Measurements from ENCODE around the gene RANBP3L. TPM values are rescaled to one million over a fixed set of nuclear protein-coding genes. Genes with fewer than 3 reads are reported as not detected.

Gene RANBP3L
- total RNA-seq, 1 donor from 2014 or later: not detected

DNA sequence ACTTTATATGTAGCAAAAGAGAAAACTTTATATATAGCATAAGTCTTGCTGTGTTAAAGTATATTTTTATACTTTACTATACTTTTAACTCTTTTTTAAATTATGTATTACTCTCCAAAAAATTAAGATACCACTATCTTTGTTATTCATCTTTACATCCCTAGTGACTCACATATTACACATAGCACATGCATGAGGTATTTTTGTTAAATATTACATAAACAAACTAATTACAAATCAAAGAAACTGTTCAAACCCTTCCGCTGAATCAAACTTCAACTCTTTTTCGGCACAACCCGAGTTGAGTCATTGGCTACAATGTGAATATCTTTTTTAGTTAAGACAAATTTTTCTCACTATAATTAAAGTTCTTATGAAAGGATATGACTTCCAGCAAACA is 92.0 kb downstream of the RANBP3L start:
- no peak overlapping the region for H3K27ac ChIP-seq
- Mint-ChIP-seq H3K9me3 (no peaks in the 10 kb centered on the region), H3K4me3 (no peak overlapping the region), H3K27ac (no peak overlapping the region), H3K36me3 (peaks cover 20% of the 10 kb centered on the region), H3K27me3 (ENCODE audit: insufficient read depth, low read depth) (no peaks in the 10 kb centered on the region), H3K4me1 (no peaks in the 10 kb centered on the region)
- H3K9ac ChIP-seq: no peak overlapping the region
- H3K27me3 ChIP-seq: no peaks in the 10 kb centered on the region
- no peaks in the 10 kb centered on the region for H3K79me2 ChIP-seq (ENCODE audit: low read depth)
- TF ChIP-seq EZH2 (IDR thresholded peaks at IDR 0.05) (no peak), EZH2phosphoT487 (IDR thresholded peaks at IDR 0.05) (no peak)
- TF ChIP-seq, protein P1, sequence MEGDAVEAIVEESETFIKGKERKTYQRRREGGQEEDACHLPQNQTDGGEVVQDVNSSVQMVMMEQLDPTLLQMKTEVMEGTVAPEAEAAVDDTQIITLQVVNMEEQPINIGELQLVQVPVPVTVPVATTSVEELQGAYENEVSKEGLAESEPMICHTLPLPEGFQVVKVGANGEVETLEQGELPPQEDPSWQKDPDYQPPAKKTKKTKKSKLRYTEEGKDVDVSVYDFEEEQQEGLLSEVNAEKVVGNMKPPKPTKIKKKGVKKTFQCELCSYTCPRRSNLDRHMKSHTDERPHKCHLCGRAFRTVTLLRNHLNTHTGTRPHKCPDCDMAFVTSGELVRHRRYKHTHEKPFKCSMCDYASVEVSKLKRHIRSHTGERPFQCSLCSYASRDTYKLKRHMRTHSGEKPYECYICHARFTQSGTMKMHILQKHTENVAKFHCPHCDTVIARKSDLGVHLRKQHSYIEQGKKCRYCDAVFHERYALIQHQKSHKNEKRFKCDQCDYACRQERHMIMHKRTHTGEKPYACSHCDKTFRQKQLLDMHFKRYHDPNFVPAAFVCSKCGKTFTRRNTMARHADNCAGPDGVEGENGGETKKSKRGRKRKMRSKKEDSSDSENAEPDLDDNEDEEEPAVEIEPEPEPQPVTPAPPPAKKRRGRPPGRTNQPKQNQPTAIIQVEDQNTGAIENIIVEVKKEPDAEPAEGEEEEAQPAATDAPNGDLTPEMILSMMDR (IDR thresholded peaks at IDR 0.05): no peak
- H3K4me2 ChIP-seq: no peak overlapping the region
- H3K4me3 ChIP-seq: no peak overlapping the region
- H3K9me3 ChIP-seq (ENCODE audit: low read depth): no peaks in the 10 kb centered on the region
- no peaks in the 10 kb centered on the region for H3F3A ChIP-seq (ENCODE audit: low read depth)
- H3K4me1 ChIP-seq: no peaks in the 10 kb centered on the region
- peaks cover 9% of the 10 kb centered on the region for H3K36me3 ChIP-seq
- no peaks in the 10 kb centered on the region for H4K20me1 ChIP-seq (ENCODE audit: low read depth)
- DNase-seq (ENCODE audit: low spot score): no peak
- no peak overlapping the region for H2AFZ ChIP-seq (replicated peaks)

DNA sequence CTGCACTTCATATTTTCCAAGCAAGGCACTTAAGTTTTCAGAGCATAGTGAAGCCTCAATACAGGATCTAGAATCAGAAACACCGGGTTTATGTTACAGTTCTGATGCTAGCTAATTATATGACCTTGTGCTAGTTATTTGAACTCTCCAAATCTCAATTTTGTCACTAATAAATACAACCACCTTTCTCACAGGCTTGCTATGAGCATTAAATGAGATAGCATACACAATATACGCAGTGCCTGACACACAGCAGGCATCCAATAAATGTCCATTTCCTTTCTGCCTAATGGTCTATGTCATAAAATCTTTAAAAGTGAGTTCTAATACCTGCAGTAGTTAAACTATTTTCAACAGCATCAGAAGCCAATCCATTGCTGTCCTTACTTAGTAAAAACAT is 92.9 kb downstream of the RANBP3L start:
- H3K27ac ChIP-seq: no peak overlapping the region
- H2AFZ ChIP-seq (replicated peaks): no peak overlapping the region
- H3K9ac ChIP-seq: no peak overlapping the region
- H3K27me3 ChIP-seq: no peaks in the 10 kb centered on the region
- H3K9me3 Mint-ChIP-seq: no peaks in the 10 kb centered on the region
- H3K9me3 ChIP-seq (ENCODE audit: low read depth): no peaks in the 10 kb centered on the region
- H3K4me1 Mint-ChIP-seq: no peaks in the 10 kb centered on the region
- no peak for DNase-seq (ENCODE audit: low spot score)
- H3K36me3 Mint-ChIP-seq: peaks cover 18% of the 10 kb centered on the region
- no peak overlapping the region for H3K4me2 ChIP-seq
- no peak overlapping the region for H3K4me3 ChIP-seq
- no peak overlapping the region for H3K4me3 Mint-ChIP-seq
- no peaks in the 10 kb centered on the region for H3F3A ChIP-seq (ENCODE audit: low read depth)
- H4K20me1 ChIP-seq (ENCODE audit: low read depth): no peaks in the 10 kb centered on the region
- H3K79me2 ChIP-seq (ENCODE audit: low read depth): no peaks in the 10 kb centered on the region
- no peaks in the 10 kb centered on the region for H3K27me3 Mint-ChIP-seq (ENCODE audit: insufficient read depth, low read depth)
- peaks cover 9% of the 10 kb centered on the region for H3K36me3 ChIP-seq
- no peaks in the 10 kb centered on the region for H3K4me1 ChIP-seq
- no peak for TF ChIP-seq EZH2 (IDR thresholded peaks at IDR 0.05)
- TF ChIP-seq, protein P1 (IDR thresholded peaks at IDR 0.05): no peak
- TF ChIP-seq EZH2phosphoT487 (IDR thresholded peaks at IDR 0.05): no peak
- H3K27ac Mint-ChIP-seq: no peak overlapping the region

DNA sequence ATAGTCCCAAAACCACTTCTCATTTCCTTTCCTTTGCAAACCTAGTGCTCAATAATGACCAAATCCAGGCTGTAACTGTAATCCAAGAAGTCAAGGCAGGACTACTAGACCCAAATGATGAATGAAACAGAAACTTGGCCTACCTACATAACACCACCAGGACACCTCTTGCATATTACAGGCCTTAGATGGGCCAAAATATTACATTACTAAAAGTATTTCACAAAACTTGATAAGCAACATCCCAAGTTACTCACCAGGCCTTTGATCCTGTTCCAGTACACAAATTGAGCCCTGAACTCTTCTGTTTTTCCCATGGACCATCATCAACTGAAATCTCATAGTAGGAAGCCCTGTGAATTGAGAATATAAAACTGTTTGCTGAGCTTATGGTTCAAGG is 94.8 kb downstream of the RANBP3L start:
- H4K20me1 ChIP-seq (ENCODE audit: low read depth): no peaks in the 10 kb centered on the region
- no peaks in the 10 kb centered on the region for H3K4me1 ChIP-seq
- no peaks in the 10 kb centered on the region for H3K79me2 ChIP-seq (ENCODE audit: low read depth)
- Mint-ChIP-seq H3K27ac (no peak overlapping the region), H3K27me3 (ENCODE audit: insufficient read depth, low read depth) (no peaks in the 10 kb centered on the region), H3K9me3 (no peaks in the 10 kb centered on the region), H3K4me1 (peaks cover 5% of the 10 kb centered on the region), H3K36me3 (peaks cover 20% of the 10 kb centered on the region), H3K4me3 (no peak overlapping the region)
- H2AFZ ChIP-seq (replicated peaks): no peak overlapping the region
- no peak overlapping the region for H3K27ac ChIP-seq
- no peaks in the 10 kb centered on the region for H3K27me3 ChIP-seq
- no peak overlapping the region for H3K4me2 ChIP-seq
- no peaks in the 10 kb centered on the region for H3K9me3 ChIP-seq (ENCODE audit: low read depth)
- no peaks in the 10 kb centered on the region for H3F3A ChIP-seq (ENCODE audit: low read depth)
- no peak overlapping the region for H3K9ac ChIP-seq
- TF ChIP-seq EZH2phosphoT487 (IDR thresholded peaks at IDR 0.05) (no peak), EZH2 (IDR thresholded peaks at IDR 0.05) (no peak)
- TF ChIP-seq, protein P1 (IDR thresholded peaks at IDR 0.05): no peak
- peaks cover 5% of the 10 kb centered on the region for H3K36me3 ChIP-seq
- no peak for DNase-seq (ENCODE audit: low spot score)
- H3K4me3 ChIP-seq: no peak overlapping the region
